HG03025 (cell line): ENCODE results near the gene POM121L2.
"Not testable (repeated sequence)": the region's sequence is repeated elsewhere in the genome, so short reads cannot be mapped to it uniquely, and the experiment has no call there.

Experiments used
- ATAC-seq: cut with Tn5 transposase; IDR thresholded peaks from one replicate; pipeline ENCODE4 v1.9.1; 2021; ENCODE audit warnings: mild to moderate bottlenecking, moderate library complexity; ENCODE audit not compliant: unreplicated experiment, low FRiP score

The POM121L2 gene

DNA sequence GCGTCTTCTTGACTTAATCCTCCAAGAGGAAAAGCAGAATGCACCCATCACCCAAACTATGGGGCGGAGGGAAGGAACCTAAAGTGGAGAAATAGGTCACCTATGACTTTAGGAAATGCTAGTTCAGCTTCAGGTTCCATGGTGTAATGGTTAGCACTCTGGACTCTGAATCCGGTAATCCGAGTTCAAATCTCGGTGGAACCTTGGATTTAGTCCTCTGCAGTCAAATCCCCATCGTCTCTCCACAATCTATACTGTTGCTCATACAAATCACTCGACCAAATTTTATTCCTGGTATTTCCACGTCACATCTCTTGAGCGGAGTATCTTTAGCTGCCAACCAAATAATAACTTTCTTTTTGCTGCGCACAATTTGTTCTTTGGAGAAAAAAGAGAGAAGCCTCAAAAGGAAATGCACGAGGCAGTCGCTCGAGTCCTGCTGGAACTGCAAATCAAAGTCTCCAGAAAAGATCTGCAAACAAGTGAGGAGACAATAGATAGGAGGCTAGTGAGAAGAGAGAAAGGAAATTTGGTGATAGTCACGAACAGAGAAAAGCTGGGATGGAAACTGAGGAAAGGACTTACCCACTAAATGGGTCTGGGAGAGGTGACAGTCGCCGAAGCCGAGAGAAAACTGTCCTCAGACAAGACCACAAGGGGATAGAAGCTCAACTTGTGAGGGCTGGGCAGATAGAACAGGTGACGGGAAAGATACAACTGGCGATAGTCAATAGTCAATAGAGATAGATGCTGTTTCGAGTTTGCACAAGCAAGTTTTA, 16.6 kb downstream of the POM121L2 start:
- ATAC-seq = no peak

DNA sequence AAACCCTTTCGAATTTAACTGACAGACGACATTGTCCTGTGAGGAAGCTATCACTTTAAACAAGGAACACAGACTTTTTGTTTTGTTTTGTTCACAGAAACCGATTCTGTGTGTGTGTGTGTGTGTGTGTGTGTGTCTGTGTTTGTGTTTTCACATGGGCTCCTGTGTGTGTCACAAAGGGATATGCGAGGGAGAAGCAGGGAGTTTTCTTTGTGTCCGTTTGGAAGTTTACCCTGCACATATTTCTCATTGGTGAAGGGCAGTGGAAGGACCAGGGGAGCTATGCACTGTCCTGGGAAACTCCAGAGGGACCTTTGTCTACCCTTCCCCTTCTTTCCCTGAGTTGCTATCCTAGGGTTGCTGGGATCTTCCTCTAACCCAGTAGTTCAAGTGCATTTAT, 17.7 kb downstream of the POM121L2 start:
- ATAC-seq = no peak

DNA sequence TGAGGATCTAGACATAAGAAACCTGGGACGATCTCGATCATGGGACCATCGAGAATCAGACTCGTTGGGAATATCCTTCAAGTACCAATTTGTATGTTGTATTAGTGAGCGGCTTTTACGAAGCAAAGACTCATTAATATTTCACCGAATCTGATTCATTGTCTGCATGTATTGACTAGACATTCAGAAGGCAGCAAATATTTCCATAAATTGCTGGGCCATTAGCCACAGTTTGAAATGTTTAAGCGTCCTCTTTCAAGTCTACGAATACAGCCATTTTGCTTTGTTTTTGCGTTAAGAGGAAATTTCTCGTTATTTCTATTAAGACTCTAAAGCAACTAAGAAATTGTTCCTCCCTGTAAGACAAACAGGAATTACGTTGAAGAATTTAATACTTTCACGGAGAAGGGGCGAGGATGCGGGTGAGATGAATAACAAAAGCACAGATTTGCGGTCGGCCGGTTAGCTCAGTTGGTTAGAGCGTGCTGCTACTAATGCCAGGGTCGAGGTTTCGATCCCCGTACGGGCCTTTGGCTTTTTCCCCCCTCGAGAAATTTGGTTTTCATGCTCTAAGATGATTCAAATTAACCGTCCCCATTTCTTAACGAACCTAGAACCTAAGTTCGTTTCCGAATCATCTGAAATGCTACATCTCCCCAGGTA, 18.5 kb downstream of the POM121L2 start:
- no peak for ATAC-seq

DNA sequence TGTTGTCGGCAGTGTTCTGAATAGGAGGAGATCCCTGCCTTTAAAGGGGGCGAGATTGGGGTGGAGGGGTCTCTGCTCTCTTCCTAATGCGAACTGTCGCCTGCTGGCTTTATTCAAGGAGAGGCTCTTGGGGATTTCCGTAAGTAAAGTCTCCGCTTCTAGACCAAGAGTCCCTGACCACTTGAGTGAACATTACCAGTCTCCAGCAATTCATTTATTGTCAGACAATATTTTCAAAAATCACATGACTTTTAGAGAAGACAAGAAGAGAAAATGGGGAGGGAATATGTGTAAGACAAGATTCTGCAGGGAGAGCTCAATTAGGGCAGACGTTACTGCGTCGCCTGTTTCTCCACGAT, 21.2 kb downstream of the POM121L2 start:
- no peak for ATAC-seq

DNA sequence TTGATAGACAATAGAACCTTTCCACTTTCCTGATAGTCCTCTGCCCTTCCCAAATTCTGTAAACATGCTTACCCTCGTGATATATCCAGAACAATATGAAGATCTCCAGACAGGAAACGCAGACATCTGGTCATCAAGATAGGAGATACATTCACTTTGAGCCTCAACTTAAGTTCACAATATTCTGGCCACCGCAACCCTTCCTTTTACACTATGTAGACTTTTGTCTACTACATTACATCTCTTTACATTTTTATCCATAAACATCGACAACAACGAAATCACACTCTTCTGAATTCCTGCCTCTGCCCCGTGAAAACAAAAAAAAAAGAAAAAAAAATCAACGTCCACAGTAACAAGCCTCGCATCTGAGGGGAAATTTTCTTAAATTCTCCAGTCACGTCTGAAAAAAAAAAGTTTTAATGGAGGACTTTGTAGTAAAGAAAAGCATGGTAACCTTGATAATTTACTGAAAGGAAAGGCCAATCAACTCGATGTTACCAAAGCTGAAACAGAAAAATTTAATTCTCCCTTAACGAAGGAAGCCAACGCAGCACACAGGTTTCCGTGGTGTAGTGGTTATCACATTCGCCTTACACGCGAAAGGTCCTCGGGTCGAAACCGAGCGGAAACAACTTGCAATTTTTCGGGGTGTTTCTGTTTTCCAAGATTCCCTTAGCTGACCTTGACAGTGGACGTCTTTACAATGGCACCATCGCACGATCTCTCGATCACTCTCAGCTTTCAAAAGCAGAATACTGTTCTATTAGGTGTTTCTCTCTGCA, 21.8 kb downstream of the POM121L2 start:
- ATAC-seq = no peak

DNA sequence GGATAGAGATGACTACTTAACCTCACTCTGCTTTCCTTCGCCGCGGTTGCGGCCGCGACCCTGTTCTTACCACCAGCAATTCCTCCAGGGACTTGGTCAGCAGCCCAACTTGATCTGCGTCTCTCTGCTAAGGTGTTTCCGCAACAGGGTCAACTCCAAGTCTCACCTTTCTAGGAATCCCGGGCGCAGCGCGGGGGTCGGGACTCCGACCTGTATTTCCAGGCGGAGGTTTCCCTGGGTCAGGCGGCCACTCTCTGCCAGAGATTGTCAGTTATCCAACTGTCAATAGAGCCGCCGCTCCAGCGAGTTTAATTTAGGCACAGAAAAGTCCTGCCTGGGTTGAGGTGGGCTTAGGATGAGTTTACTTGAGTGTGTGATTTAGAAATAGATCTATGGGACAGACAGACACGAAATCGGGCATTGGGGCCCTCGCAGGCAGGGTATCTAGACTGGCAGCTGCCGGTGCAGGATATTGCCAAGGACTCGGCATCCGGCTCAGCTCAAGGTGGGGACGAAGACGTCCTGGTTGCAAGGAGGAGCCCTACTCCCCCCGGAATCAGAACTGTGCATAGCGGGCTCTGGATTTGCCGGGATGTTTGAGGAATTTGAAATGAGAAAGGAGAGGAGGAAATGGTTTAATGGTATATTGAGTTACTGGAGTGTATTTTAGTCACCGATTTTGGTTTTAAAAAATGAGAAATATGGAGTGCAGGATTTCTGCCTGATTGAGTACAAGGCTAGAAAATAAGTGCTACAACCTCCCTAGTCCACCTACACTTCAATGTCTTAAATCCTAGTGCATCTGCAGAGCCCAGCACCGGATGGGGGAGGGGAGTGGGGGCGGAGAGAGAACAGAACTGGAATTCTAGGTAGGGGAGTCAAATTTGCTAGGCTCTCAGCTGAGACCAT, 23.7 kb downstream of the POM121L2 start:
- ATAC-seq = no peak

DNA sequence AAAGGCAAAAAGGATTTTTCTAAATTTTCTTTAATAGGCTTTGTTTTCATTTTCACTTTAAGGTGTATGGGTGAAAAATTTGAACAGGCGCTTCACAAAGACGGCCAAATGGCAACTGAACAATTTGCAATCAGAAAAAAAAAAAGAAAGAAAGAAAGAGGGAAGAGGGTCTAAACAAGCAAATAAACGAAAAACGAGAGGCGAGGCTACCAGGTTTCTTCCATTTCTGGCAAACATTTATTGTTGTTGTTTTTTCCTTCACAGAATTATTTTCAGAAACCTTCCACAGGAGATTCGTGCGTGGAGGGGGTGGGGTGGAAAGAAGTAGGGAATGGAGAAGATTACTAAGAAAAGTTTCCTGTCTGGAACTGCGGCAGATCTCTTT, 24.3 kb downstream of the POM121L2 start:
- no peak for ATAC-seq

DNA sequence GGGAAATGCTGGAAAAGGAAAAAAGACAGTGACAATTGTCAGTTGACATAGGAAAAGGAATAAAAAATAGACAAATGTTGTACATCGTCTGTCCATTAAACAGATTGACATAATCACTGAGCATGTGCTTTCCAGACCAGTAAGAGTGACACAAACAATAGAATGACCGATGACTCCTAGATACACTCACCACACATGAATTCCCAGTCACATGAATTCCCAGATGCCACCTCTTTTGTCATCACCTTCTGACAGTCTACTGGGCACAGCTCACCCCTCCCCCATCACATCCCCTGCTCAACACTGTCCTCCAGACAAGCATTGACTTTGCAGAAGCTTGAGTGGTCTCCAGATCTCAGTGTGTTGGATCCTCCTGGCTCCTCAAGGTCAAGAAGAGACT, 25.9 kb downstream of the POM121L2 start:
- no peak for ATAC-seq

DNA sequence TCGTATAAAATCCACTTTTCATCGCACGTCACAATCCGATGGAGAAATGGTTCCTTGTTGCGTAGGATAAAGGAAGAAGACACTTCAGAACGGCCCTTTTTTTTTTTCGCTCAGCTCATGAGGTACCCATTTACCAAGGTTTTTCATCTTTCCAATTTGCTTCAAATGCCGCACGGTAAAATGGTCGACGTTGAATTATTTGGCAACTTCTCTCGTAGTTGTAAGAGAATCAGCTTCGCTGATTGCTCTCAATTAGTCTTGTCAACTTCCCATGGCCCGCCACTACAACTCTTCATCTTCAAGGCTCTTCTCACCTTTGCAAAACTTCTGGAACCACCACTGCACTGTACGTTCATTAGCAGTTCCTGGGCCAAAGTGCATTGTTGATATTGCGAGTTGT, 28.8 kb downstream of the POM121L2 start:
- ATAC-seq = no peak

DNA sequence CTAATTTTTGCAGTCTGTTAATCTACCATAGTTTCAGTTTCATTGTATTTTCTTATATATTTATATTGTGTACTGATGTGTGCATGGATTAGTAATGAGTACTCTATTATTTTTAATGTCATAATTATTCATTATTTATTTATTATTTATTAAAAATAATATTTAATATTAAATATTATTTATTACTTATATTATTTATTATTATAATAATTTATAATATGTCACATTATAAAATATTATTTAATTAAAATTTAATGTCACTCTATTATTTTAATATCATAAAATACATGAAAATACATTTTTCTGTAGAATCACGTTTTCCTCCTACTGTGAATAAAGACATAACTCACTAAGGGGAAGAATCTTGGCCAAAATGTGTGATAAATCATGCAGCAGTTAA, 30.5 kb downstream of the POM121L2 start:
- ATAC-seq = no peak

DNA sequence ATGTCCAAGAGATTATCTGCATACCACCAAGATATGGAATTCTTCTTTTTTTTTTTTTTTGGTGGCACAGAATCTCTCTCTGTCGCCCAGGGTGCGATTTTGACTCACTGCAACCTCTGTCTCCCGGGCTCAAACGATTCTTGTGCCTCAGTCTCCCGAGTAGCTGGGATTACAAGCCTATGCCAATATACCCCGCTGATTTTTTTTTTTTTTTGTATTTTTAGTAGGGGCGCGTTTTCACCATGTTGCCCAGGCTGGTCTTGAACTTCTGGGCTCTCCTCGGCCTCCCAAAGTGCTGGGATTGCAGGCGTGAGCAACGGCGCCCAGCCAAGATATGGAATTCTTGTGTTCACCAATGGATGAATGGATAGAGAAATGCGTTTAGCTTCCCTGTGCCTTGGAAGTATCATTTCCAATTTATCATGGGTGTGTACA, 31.0 kb downstream of the POM121L2 start:
- ATAC-seq = no peak

DNA sequence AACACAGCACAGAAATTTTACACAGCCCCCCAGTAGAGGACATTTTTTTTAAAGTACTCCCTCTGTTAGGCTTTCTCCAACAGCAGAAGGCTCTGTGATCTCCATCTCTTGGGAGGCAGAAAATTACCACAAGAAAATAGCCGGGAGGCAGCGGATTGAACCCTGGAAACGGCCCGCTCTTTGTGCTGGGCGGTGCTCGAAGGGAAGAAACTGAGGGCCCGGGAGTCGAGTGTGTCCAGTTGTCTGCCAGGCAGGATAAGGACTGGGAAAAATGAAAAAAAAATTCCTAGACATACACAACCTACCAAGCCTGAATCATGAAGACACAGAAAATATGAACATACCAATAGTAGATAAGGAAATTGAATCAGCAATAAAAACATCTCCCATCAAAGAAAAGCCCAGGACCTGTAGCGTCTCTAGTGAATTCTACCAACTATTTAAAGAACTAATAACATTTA, 31.5 kb downstream of the POM121L2 start:
- no peak for ATAC-seq

DNA sequence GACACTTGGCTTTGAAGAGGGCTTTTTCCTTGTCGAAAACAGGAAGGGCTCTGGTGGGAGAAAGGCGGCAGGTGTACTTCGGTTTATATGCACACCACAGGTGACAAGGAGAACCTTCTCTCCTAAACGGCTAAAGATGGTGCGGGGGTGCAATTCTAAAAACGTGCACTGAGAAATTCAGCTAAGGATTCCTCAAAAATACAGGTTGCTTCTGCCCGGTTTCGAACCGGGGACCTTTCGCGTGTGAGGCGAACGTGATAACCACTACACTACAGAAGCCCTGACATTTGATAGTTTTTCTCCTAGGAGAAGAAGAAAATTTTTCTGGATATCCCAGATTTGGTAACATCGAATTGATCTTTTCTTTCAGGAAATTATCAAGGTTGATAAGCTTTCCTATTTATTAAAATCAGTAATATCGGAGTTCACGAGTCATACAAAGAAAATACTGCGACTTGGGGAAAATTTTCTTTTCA, 32.0 kb downstream of the POM121L2 start:
- ATAC-seq = no peak

DNA sequence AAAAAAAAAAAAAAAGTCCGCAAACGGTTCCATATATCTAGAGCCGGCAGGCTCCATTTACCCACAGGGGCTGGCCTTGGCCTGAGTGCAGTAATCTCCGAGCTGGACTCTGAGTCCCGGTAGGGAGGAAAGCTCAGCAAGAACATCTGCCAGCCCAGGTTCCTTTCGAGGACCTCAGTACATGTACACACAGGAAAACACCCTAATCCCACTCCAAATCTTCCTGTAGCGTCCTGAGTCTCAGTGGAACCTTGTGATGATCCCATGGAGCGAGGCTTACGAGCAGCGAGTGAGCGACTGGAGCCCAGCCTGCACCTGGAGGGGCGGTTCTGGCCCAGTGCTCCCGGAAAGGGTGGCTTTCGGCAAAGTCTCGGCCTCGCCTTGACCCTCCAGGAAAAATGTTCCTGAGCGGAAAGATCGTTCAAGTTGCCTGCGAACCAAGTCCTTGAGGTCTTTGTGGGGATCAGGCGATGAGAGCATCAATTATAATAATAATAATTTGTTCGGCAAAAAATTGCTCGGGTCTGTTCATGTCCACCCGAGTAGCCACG, 32.5 kb downstream of the POM121L2 start:
- ATAC-seq = no peak

DNA sequence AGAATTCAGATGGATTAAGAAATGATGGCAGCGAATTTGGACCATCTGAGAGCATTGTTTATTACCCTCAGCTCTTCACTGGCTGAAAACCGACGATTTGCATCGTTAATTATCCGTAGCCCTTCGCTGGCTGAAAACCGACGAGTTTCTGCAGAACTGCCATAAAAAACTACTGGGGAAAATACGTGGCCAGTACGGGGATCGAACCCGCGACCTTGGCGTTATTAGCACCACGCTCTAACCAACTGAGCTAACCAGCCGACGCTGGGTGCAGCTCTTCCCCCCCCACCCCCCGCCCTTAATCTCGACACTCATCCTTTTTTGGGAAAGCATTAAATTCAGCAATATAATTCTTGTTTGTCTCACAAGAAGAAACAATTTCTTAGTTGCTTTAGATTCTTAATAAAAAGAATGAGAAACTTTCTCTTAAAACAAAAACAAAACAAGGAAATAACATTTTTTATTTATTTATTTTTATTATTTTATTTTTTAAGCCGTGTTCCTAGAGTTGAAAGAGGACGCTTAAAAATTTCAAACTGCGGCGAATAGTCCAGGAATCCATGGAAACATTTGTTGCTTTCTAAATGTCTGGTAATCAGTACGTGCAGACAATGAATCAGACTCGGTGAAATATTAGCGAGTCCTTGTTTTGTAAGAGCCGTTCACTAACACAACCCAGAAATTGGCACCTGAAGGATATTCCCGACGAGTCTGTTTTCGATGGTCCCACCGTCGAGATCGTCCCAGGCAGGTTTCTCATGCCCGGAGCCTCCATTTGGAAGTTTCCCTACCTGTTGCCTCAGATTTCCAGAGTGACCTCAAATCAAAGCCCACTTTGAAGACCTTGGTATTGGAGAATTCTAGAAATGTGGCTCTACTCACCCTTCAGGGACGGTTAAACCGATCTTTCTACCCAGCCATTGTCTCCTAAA, 36.8 kb downstream of the POM121L2 start:
- no peak for ATAC-seq

DNA sequence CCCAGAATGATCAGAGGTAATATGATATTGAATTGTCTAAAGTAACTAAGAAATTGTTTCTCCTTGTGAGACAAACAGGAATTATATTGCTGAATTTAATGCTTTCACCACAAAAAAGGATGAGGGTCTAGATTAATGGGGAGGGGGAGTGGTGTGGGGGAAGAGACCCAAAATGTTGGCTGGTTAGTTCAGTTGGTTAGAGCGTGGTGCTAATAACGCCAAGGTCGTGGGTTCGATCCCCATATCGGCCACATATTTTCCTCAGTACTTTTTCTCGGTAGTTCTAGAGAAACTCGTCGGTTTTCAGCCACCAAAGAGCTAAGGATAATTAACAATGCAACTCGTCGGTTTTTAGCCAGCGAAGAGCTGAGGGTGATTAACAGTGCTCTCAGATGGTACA, 38.3 kb downstream of the POM121L2 start:
- no peak for ATAC-seq

DNA sequence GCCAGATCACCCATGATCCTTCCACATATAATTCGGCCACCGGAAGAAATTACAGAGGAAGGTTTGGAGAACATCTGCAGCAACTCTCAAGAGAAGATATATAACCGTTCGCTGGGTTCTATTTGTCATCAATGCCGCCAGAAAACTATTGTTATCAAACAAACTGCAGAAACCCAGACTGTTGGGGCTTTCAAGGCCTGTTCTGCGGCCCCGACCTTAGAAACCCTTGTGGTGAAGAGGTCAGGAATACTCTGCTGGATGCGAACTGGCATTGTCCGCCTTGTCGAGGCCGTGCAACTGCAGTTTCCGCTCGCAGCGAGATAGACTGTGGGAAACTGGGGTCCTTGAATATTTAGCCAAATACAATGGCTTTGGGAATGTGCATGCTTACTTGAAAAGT, 43.3 kb downstream of the POM121L2 start:
- ATAC-seq = no peak

DNA sequence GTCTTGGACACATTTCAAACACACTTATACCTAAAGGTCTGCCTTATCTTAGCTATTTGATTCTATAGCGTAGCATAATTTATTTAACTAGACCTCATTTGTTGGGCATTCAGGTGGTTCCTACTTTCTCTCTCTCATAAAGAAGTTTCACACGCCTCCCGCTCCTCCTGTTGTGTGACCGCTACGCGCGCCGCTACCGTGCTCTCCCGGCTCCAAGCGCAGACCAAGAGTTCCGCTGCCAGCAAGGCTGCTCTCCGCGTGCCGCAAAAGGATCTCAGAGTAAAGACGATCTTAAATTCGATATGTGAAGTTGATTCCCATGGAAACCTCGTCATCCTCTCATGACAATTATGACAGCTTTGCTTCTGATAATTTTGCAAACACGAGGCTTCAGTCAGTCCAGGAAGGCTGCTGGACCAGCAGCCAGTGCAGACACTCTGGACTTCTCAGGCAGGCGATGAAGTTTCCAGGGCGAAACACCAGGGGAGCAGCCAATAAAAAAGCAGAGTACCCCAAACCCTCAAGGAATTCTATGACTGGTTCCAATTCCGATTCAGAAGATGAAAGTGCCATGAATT, 44.1 kb downstream of the POM121L2 start:
- ATAC-seq = no peak

DNA sequence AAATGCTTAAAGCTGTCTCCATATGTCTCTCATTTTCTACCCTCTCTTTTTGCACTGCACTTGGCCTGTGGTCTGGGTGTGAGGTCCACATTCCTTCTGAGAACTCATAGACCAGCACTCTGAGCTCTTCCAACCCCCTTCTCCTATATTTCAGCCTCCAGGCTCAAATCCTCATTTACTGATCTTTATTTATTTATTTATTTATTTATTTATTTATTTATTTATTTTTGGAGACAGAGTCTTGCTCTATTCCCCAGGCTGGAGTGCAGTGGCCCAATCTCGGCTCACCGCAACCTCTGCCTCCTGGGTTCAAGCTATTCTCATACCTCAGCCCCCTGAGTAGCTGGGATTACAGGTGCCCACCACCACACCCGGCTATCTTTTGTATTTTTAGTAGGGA, 45.1 kb downstream of the POM121L2 start:
- ATAC-seq = not testable (repeated sequence)
